ENCODE data around the gene TXNDC16. TPM values are rescaled to one million over a fixed set of nuclear protein-coding genes. Genes with fewer than 3 reads are reported as not detected.

The TXNDC16 gene
- total and polyA plus RNA-seq, 4 experiments from 2014 or later, result 2.8 to 7.6 (median 5.1) TPM

DNA sequence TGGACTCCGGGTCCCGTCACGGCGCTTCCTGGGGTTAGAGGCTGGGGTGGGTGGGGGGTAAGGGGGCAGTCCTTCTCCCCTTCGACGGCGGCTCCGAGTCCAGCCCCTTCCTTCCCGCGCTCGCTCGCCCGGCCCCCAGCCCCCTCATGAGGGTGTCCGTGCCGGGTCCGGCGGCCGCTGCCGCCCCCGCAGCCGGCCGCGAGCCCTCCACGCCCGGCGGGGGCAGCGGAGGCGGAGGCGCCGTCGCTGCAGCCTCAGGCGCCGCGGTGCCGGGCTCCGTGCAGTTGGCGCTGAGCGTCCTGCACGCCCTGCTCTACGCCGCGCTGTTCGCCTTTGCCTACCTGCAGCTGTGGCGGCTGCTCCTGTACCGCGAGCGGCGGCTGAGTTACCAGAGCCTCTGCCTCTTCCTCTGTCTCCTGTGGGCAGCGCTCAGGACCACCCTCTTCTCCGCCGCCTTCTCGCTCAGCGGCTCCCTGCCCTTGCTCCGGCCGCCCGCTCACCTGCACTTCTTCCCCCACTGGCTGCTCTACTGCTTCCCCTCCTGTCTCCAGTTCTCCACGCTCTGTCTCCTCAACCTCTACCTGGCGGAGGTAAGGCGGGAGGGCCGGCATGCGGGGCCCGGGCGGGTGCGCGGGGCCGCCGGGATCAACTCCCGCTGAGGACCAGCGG, 831 bp upstream of the TXNDC16 start:
- Histone ChIP-seq H3K9me3 (ENCODE audit: control insufficient read depth in 1 of 2, low read length in 2 of 2) (no peaks in the 10 kb centered on the region), H3K4me1 (ENCODE audit: insufficient read depth, low read length) (peaks cover 23% of the 10 kb centered on the region), H3K27ac (ENCODE audit: low read depth, low read length) (peak overlapping the region; percentile 63), H3K27me3 (ENCODE audit: insufficient read depth, low read length) (no peaks in the 10 kb centered on the region), H3K36me3 (ENCODE audit: insufficient read depth, low read length) (no peaks in the 10 kb centered on the region), H3K4me3 (ENCODE audit: low read length in 2 of 2) (peak overlapping the region; percentile 63 to 66)
- H3K36me3 Mint-ChIP-seq, result peaks cover 0 to 9% of the 10 kb centered on the region in 2 donors
- peak overlapping the region; percentile 92 to 99 (median 96) for H3K4me3 Mint-ChIP-seq
- H3K4me1 Mint-ChIP-seq, result peaks cover 18 to 39% (median 24%) of the 10 kb centered on the region in 4 donors
- ChIA-PET CTCF (ENCODE audit: partially characterized antibody) (interaction anchor here (1.2 to 1.9 kb wide), 5 partner anchors 9 to 253 kb away, joined by 3 to 5 read pairs (median 3); no protein-coding TSS in a partner anchor), POLR2A (ENCODE audit: partially characterized antibody) (interaction anchor here (0.6 to 3.1 kb wide), 20 partner anchors 9 to 599 kb away, joined by 3 to 17 read pairs (median 6); partner anchors contain the start of genes DDHD1, ERO1A, GNPNAT1 and PSMC6)
- intact Hi-C loops (cut with micrococcal nuclease), result loop anchor here (2.0 to 5.0 kb wide), 9 partner anchors 22 to 901 kb away; partner anchors contain the start of genes DDHD1, FERMT2, FRMD6 and GNG2
- H3K9me3 Mint-ChIP-seq, result no peaks in the 10 kb centered on the region
- DNase-seq, result peak; percentile 45 to 62 (median 55)
- no peaks in the 10 kb centered on the region for H3K27me3 Mint-ChIP-seq
- H3K27ac Mint-ChIP-seq, result peak overlapping the region; percentile 73 to 99 (median 95)

DNA sequence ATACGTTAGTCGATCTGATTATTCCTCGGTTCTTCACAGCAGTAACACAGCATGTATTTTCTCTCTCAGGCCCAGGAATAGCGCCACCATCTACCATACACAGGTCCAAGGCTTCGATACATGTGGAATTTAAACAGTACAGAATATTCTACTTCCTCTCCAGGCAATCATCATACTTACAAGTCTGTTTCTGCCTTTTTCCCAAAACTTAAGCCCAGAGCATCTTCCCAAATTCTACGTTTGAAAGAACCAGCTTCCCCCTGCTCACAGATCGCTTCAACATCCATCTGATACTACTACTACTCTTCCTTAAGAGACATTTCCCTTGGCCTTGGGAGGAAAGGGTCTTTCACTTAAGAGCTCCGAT, 626 bp downstream of the TXNDC16 start:
- peaks cover 7 to 9% of the 10 kb centered on the region in 2 donors for H3K36me3 Mint-ChIP-seq
- H3K4me1 Mint-ChIP-seq, result peaks cover 19 to 39% (median 31%) of the 10 kb centered on the region in 4 donors
- peaks cover 23% of the 10 kb centered on the region for H3K4me1 ChIP-seq (ENCODE audit: insufficient read depth, low read length)
- H3K9me3 ChIP-seq (ENCODE audit: control insufficient read depth in 1 of 2, low read length in 2 of 2), result no peaks in the 10 kb centered on the region
- no peaks in the 10 kb centered on the region for H3K9me3 Mint-ChIP-seq
- peak overlapping the region; percentile 86 to 98 (median 92) for H3K4me3 Mint-ChIP-seq
- no peaks in the 10 kb centered on the region for H3K27me3 Mint-ChIP-seq
- peak in 1 of 5 donors; percentile 22 for DNase-seq
- intact Hi-C loops (cut with micrococcal nuclease), result loop anchor here (1.0 to 5.0 kb wide), 15 partner anchors 21 to 1311 kb away; partner anchors contain the start of genes DDHD1, FERMT2, FRMD6 and GNG2
- H3K27me3 ChIP-seq (ENCODE audit: insufficient read depth, low read length), result no peaks in the 10 kb centered on the region
- ChIA-PET POLR2A (ENCODE audit: partially characterized antibody) (interaction anchor here (0.6 to 3.1 kb wide), 25 partner anchors 9 to 601 kb away, joined by 3 to 17 read pairs (median 5); partner anchors contain the start of genes DDHD1, ERO1A, GNPNAT1 and PSMC6), CTCF (ENCODE audit: partially characterized antibody) (interaction anchor here (0.7 to 1.9 kb wide), 7 partner anchors 9 to 251 kb away, joined by 3 to 7 read pairs (median 3); no protein-coding TSS in a partner anchor)
- H3K27ac ChIP-seq (ENCODE audit: low read depth, low read length), result peak overlapping the region; percentile 87
- peak overlapping the region; percentile 87 to 95 (median 90) for H3K27ac Mint-ChIP-seq
- H3K36me3 ChIP-seq (ENCODE audit: insufficient read depth, low read length), result no peaks in the 10 kb centered on the region
- H3K4me3 ChIP-seq (ENCODE audit: low read length in 2 of 2), result peak overlapping the region; percentile 67 to 90

DNA sequence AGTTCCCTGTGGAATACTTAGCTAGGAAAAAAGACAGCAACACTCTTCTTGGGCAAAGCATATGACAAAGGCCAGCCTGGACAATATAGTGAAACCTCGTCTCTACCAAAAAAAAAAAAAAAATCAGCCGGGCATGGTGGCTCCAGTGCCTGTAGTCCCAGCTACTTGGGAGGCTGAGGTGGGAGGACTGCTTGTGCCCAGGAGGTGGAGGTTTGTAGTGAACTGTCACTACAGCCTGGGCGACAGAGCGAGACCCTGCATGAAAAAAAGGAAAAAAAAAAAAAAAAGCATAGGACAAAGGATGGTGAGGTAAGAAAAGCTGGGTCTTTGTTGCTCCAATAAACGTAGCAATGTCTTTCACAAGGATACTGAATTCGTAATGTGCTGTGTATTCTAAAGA, 1.1 kb downstream of the TXNDC16 start:
- no peaks in the 10 kb centered on the region for H3K27me3 Mint-ChIP-seq
- no peaks in the 10 kb centered on the region for H3K9me3 Mint-ChIP-seq
- H3K27me3 ChIP-seq (ENCODE audit: insufficient read depth, low read length), result no peaks in the 10 kb centered on the region
- intact Hi-C loops (cut with micrococcal nuclease), result loop anchor here (5.0 kb wide), 4 partner anchors 91 to 899 kb away; partner anchors contain the start of genes FERMT2 and FRMD6
- peak overlapping the region; percentile 67 to 90 for H3K4me3 ChIP-seq (ENCODE audit: low read length in 2 of 2)
- H3K4me1 ChIP-seq (ENCODE audit: insufficient read depth, low read length), result peaks cover 23% of the 10 kb centered on the region
- H3K27ac Mint-ChIP-seq, result peak overlapping the region in 6 of 7 donors; percentile 50 to 95 (median 88)
- peaks cover 7 to 9% of the 10 kb centered on the region in 2 donors for H3K36me3 Mint-ChIP-seq
- H3K4me3 Mint-ChIP-seq, result peak overlapping the region; percentile 86 to 98 (median 92)
- no peaks in the 10 kb centered on the region for H3K9me3 ChIP-seq (ENCODE audit: control insufficient read depth in 1 of 2, low read length in 2 of 2)
- no peaks in the 10 kb centered on the region for H3K36me3 ChIP-seq (ENCODE audit: insufficient read depth, low read length)
- peak overlapping the region; percentile 87 for H3K27ac ChIP-seq (ENCODE audit: low read depth, low read length)
- H3K4me1 Mint-ChIP-seq, result peaks cover 19 to 39% (median 31%) of the 10 kb centered on the region in 4 donors
- CTCF ChIA-PET (ENCODE audit: partially characterized antibody), result interaction anchor here (1.0 to 1.9 kb wide), 3 partner anchors 8 to 251 kb away, joined by 3 to 7 read pairs (median 5); no protein-coding TSS in a partner anchor
- POLR2A ChIA-PET (ENCODE audit: partially characterized antibody), result interaction anchor here (0.6 to 3.1 kb wide), 14 partner anchors 8 to 601 kb away, joined by 3 to 17 read pairs (median 8); partner anchors contain the start of genes DDHD1, ERO1A, GNPNAT1 and PSMC6
- no peak for DNase-seq

DNA sequence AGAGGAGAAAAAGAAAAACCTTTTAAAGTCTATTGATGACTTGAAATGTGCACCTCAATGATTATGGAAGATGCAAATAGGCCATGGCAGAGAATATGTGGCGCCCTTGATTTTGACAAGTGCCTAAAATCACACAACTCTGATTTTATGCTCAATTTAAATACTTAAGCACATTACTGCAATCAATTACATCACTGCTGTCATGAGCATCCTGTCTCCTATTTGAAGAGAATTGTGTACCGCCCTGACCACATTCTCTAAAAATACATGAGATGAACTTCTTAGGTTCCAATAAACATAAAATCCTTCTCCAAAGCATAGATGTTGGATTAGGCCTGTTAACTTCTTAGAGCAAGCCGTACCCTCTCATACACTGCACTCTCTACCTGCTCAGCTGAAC, 1.6 kb downstream of the TXNDC16 start:
- Mint-ChIP-seq H3K4me1 (peaks cover 22 to 39% (median 31%) of the 10 kb centered on the region in 4 donors), H3K27me3 (no peaks in the 10 kb centered on the region), H3K27ac (peak overlapping the region in 5 of 7 donors; percentile 37 to 93 (median 76)), H3K9me3 (no peaks in the 10 kb centered on the region), H3K36me3 (peaks cover 7 to 11% of the 10 kb centered on the region in 2 donors), H3K4me3 (peak overlapping the region in 5 of 8 donors; percentile 86 to 94 (median 91))
- no peaks in the 10 kb centered on the region for H3K9me3 ChIP-seq (ENCODE audit: control insufficient read depth in 1 of 2, low read length in 2 of 2)
- intact Hi-C loops (cut with micrococcal nuclease), result loop anchor here (5.0 kb wide), 4 partner anchors 92 to 898 kb away; partner anchors contain the start of genes FERMT2 and FRMD6
- ChIA-PET CTCF (ENCODE audit: partially characterized antibody) (interaction anchor here (1.7 kb wide), 1 partner anchor 8 kb away, joined by 7 read pairs; no protein-coding TSS in a partner anchor), POLR2A (ENCODE audit: partially characterized antibody) (interaction anchor here (2.6 kb wide), 1 partner anchor 144 kb away, joined by 17 read pairs; the partner anchor contains the start of gene ERO1A)
- peaks cover 23% of the 10 kb centered on the region for H3K4me1 ChIP-seq (ENCODE audit: insufficient read depth, low read length)
- H3K27me3 ChIP-seq (ENCODE audit: insufficient read depth, low read length), result no peaks in the 10 kb centered on the region
- H3K27ac ChIP-seq (ENCODE audit: low read depth, low read length), result no peak overlapping the region
- no peak for DNase-seq
- H3K4me3 ChIP-seq (ENCODE audit: low read length in 2 of 2), result peak overlapping the region in 1 of 2 donors; percentile 67
- H3K36me3 ChIP-seq (ENCODE audit: insufficient read depth, low read length), result no peaks in the 10 kb centered on the region

DNA sequence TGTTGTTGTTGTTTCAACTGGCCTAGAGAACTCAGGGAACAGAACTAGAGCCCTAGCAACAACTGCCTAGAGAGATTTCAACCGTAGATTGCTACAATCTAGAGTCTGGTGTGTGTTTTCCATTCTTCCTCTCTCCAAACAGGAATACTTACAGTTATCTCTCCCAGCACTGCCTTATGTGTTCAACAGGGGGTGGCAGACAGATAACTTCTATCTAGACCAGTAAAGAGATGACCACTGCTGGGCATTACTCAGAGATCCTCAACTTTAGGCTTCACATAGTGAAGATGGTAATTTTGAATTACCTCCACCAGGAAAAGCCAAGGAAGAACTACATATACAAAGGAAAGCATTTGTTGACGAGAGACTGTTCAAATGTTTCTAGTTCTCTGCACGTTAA, 4.8 kb downstream of the TXNDC16 start:
- H3K4me1 Mint-ChIP-seq, result peaks cover 24 to 32% (median 27%) of the 10 kb centered on the region in 4 donors
- POLR2A ChIA-PET (ENCODE audit: partially characterized antibody), result interaction anchor here (0.5 to 0.9 kb wide), 2 partner anchors 232 to 573 kb away, joined by 3 to 4 read pairs; no protein-coding TSS in a partner anchor
- no peaks in the 10 kb centered on the region for H3K36me3 ChIP-seq (ENCODE audit: insufficient read depth, low read length)
- intact Hi-C loops (cut with micrococcal nuclease), result no loop called here
- no peak for DNase-seq
- no peak overlapping the region for H3K27ac Mint-ChIP-seq
- CTCF ChIA-PET (ENCODE audit: partially characterized antibody), result no interaction called here
- H3K27me3 ChIP-seq (ENCODE audit: insufficient read depth, low read length), result no peaks in the 10 kb centered on the region
- peaks cover 17% of the 10 kb centered on the region for H3K4me1 ChIP-seq (ENCODE audit: insufficient read depth, low read length)
- H3K9me3 ChIP-seq (ENCODE audit: control insufficient read depth in 1 of 2, low read length in 2 of 2), result no peaks in the 10 kb centered on the region
- H3K9me3 Mint-ChIP-seq, result no peaks in the 10 kb centered on the region
- peaks cover 7 to 13% of the 10 kb centered on the region in 2 donors for H3K36me3 Mint-ChIP-seq
- H3K27ac ChIP-seq (ENCODE audit: low read depth, low read length), result no peak overlapping the region
- H3K4me3 ChIP-seq (ENCODE audit: low read length in 2 of 2), result no peak overlapping the region
- H3K27me3 Mint-ChIP-seq, result no peaks in the 10 kb centered on the region
- H3K4me3 Mint-ChIP-seq, result no peak overlapping the region

DNA sequence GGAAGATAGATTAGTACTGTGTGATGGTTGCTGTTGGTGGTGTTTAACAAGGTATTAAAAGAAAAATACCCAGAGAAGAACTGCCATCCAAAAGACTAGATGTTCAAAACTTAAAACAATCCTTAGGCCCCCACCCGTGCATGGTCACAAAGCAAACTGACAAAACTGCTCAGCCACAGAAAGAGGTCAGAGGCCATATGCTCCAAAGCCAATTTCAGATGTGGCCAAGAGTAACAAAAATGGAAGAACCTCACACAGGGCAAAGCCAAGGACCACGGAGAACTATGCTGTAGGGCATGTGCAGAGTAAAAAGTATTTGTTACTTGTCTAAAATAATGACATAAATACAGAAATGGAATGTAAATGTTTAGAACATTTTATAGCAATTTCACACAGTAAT, 5.3 kb downstream of the TXNDC16 start:
- intact Hi-C loops (cut with micrococcal nuclease), result no loop called here
- ChIA-PET POLR2A (ENCODE audit: partially characterized antibody) (no interaction called here), CTCF (ENCODE audit: partially characterized antibody) (no interaction called here)
- no peaks in the 10 kb centered on the region for H3K9me3 ChIP-seq (ENCODE audit: control insufficient read depth in 1 of 2, low read length in 2 of 2)
- Mint-ChIP-seq H3K9me3 (no peaks in the 10 kb centered on the region), H3K4me1 (peaks cover 24 to 31% (median 25%) of the 10 kb centered on the region in 4 donors), H3K27me3 (no peaks in the 10 kb centered on the region), H3K36me3 (peaks cover 9 to 14% of the 10 kb centered on the region in 2 donors), H3K4me3 (no peak overlapping the region), H3K27ac (no peak overlapping the region)
- no peak overlapping the region for H3K27ac ChIP-seq (ENCODE audit: low read depth, low read length)
- H3K4me1 ChIP-seq (ENCODE audit: insufficient read depth, low read length), result peaks cover 17% of the 10 kb centered on the region
- no peaks in the 10 kb centered on the region for H3K36me3 ChIP-seq (ENCODE audit: insufficient read depth, low read length)
- DNase-seq, result no peak
- no peak overlapping the region for H3K4me3 ChIP-seq (ENCODE audit: low read length in 2 of 2)
- no peaks in the 10 kb centered on the region for H3K27me3 ChIP-seq (ENCODE audit: insufficient read depth, low read length)

DNA sequence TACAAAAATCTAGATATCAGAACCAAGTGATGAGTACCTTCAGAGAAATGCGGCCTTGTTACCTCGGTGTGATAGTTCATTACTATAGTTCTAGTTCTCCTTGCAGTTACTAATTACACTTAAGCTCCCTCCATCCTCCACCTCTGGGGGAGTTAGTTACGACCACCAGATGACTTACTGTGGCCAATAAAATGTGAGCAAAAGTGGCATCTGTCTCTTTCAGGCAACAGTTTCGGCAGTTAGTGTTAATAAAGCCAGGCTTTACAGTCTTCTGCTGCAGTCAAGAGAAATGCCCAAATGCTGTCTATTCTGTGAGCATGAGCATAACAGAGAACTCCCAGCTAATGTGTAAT, 6.0 kb downstream of the TXNDC16 start:
- intact Hi-C loops (cut with micrococcal nuclease), result no loop called here
- CTCF ChIA-PET (ENCODE audit: partially characterized antibody), result no interaction called here

More for the DNA sequence above, 6.0 kb downstream of the TXNDC16 start:
- Mint-ChIP-seq H3K36me3 (peaks cover 11% of the 10 kb centered on the region in 2 donors), H3K4me1 (peaks cover 18 to 24% (median 20%) of the 10 kb centered on the region in 4 donors), H3K27me3 (no peaks in the 10 kb centered on the region), H3K4me3 (no peak overlapping the region), H3K27ac (no peak overlapping the region), H3K9me3 (no peaks in the 10 kb centered on the region)
- H3K27ac ChIP-seq (ENCODE audit: low read depth, low read length), result no peak overlapping the region
- DNase-seq, result no peak
- H3K27me3 ChIP-seq (ENCODE audit: insufficient read depth, low read length), result no peaks in the 10 kb centered on the region
- H3K36me3 ChIP-seq (ENCODE audit: insufficient read depth, low read length), result no peaks in the 10 kb centered on the region
- no peak overlapping the region for H3K4me3 ChIP-seq (ENCODE audit: low read length in 2 of 2)
- POLR2A ChIA-PET (ENCODE audit: partially characterized antibody), result no interaction called here
- no peaks in the 10 kb centered on the region for H3K9me3 ChIP-seq (ENCODE audit: control insufficient read depth in 1 of 2, low read length in 2 of 2)
- peaks cover 15% of the 10 kb centered on the region for H3K4me1 ChIP-seq (ENCODE audit: insufficient read depth, low read length)

Data from CD4-positive, alpha-beta memory T cell (primary cell).